Glutamatergic neuron (in vitro differentiated cells): ENCODE measurements around the gene CRABP1. TPM values are rescaled to one million over a fixed set of nuclear protein-coding genes. Genes with fewer than 3 reads are reported as not detected.

ENCODE experiments used
- DNase-seq: peaks from one replicate; pipeline ENCODE4 v3.0.0; 2022
- H3K27ac Mint-ChIP-seq: one replicate; pipeline ENCODE4 v1.8.0; 2020; ENCODE audit warnings: mild to moderate bottlenecking, mixed read lengths, inconsistent platforms; ENCODE audit not compliant: unreplicated experiment
- H3K27me3 Mint-ChIP-seq: one replicate; pipeline ENCODE4 v1.8.0; 2020; ENCODE audit warnings: mild to moderate bottlenecking, moderate library complexity, mixed read lengths, inconsistent platforms; ENCODE audit not compliant: unreplicated experiment
- H3K36me3 Mint-ChIP-seq: one replicate; pipeline ENCODE4 v1.8.0; 2020; ENCODE audit warnings: mild to moderate bottlenecking, mixed read lengths, inconsistent platforms; ENCODE audit not compliant: unreplicated experiment
- H3K4me1 Mint-ChIP-seq: one replicate; pipeline ENCODE4 v1.8.0; 2020; ENCODE audit warnings: mild to moderate bottlenecking, low read depth, mixed read lengths, inconsistent platforms; ENCODE audit not compliant: unreplicated experiment
- H3K4me3 Mint-ChIP-seq: one replicate; pipeline ENCODE4 v1.8.0; 2020; ENCODE audit warnings: mild to moderate bottlenecking, mixed read lengths, inconsistent platforms; ENCODE audit not compliant: unreplicated experiment
- H3K9me3 Mint-ChIP-seq: one replicate; pipeline ENCODE4 v1.8.0; 2020; ENCODE audit warnings: mild to moderate bottlenecking, moderate library complexity, mixed read lengths, inconsistent platforms; ENCODE audit not compliant: unreplicated experiment
- CTCF ChIP-seq: fragments of 200-600 bp; sonication (generic); IDR thresholded peaks from one replicate; pipeline ENCODE4 v1.5.0; 2021; ENCODE audit not compliant: partially characterized antibody, unreplicated experiment
- total RNA-seq: library from RNA; stranded (reverse); fragmentation: NEBNext Ultra II Directional; extraction: Animal tissue kit (Norgen Biotek cat#: 25700); gene quantifications from one replicate; pipeline ENCODE4 v1.2.1, GENCODE V29; 2021; ENCODE audit not compliant: unreplicated experiment

CRABP1 gene
- total RNA-seq, 1 donor from 2014 or later = 314 TPM

DNA sequence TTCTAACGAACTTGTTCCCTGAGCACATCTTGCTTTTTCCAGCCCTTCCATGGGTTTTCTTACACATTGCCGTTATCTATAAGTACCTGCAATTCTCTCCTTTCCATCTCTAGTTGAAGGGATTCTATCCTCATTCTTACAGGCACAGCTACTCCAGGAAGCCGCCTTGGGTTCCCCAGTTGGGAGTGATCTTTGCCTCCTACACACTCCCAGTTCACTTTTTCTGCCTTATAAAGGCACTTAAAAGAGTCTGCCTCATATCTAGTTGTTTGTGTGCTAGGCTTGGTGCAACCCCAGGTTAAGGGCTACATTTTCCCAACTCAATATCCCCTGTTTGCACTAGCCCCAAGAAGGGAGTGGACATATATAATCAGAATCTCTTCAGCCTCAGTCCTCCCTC, 53.9 kb downstream of the CRABP1 start:
- no peaks in the 10 kb centered on the region for H3K4me1 Mint-ChIP-seq
- H3K36me3 Mint-ChIP-seq = peaks cover 6% of the 10 kb centered on the region
- peaks cover 1% of the 10 kb centered on the region for H3K9me3 Mint-ChIP-seq
- no peak for TF ChIP-seq CTCF
- H3K27ac Mint-ChIP-seq = no peak overlapping the region
- H3K27me3 Mint-ChIP-seq = no peaks in the 10 kb centered on the region
- DNase-seq = no peak
- H3K4me3 Mint-ChIP-seq = no peak overlapping the region

- TF ChIP-seq CTCF = no peak
- Mint-ChIP-seq H3K27ac (no peak overlapping the region), H3K4me1 (no peaks in the 10 kb centered on the region), H3K9me3 (peaks cover 1% of the 10 kb centered on the region), H3K36me3 (peaks cover 6% of the 10 kb centered on the region), H3K27me3 (no peaks in the 10 kb centered on the region), H3K4me3 (no peak overlapping the region)
- no peak for DNase-seq
These were observed 54.9 kb downstream of the CRABP1 start for GRCh38 chr15:78394981-78395616.

- Mint-ChIP-seq H3K27me3 (no peaks in the 10 kb centered on the region), H3K4me3 (no peak overlapping the region), H3K9me3 (peaks cover 1% of the 10 kb centered on the region), H3K36me3 (peaks cover 6% of the 10 kb centered on the region), H3K4me1 (no peaks in the 10 kb centered on the region), H3K27ac (no peak overlapping the region)
- DNase-seq = no peak
- TF ChIP-seq CTCF = no peak
These were observed 56.1 kb downstream of the CRABP1 start for GRCh38 chr15:78396186-78396814.

DNA sequence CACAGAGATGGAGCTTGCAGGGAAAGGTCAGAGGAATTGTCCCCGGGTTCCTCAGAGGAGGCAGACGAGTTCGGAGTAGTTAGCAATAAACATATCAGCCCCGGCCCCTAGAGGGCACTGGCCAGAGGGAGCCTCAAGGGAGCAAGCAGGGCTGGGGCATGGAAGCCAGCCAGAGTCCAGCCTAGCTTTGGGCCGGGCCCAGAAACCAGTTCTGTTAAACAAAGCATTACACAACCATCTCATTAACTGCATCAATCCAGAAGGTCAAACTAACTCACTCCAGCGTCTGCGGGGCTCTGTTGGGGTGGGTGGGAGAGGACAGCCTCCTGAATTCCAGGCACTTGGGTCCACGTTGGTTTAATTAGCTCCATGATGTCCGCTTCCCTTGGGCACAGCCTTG, 56.8 kb downstream of the CRABP1 start:
- Mint-ChIP-seq H3K36me3 (peaks cover 6% of the 10 kb centered on the region), H3K27me3 (no peaks in the 10 kb centered on the region), H3K9me3 (peaks cover 1% of the 10 kb centered on the region), H3K4me1 (no peaks in the 10 kb centered on the region), H3K27ac (no peak overlapping the region), H3K4me3 (no peak overlapping the region)
- no peak for TF ChIP-seq CTCF
- DNase-seq = no peak

DNA sequence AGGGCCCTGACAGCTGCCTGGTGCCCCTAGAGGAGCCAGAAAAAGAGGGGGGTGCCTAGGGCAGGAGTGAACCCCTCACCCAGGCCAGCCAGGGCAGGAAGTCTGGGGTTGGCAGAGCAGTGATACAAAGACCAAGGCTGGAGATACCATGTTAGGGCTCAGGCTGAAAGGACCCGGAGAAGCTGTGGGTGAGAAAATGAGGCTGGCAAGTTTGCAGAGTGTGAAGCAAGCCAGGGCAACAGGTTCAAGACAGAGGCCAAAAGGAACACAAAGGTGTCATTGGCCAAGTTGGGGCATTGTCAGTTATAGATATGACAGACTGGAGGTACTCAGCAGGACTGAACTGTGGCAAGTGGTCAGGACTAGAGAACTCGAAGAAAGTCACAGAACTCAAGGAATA, 57.2 kb downstream of the CRABP1 start:
- no peak overlapping the region for H3K27ac Mint-ChIP-seq
- no peaks in the 10 kb centered on the region for H3K27me3 Mint-ChIP-seq
- H3K9me3 Mint-ChIP-seq = peaks cover 1% of the 10 kb centered on the region
- DNase-seq = no peak
- H3K36me3 Mint-ChIP-seq = peaks cover 6% of the 10 kb centered on the region
- H3K4me1 Mint-ChIP-seq = no peaks in the 10 kb centered on the region
- no peak for TF ChIP-seq CTCF
- no peak overlapping the region for H3K4me3 Mint-ChIP-seq
